Measurements from ENCODE around the gene SDC1.

DNA sequence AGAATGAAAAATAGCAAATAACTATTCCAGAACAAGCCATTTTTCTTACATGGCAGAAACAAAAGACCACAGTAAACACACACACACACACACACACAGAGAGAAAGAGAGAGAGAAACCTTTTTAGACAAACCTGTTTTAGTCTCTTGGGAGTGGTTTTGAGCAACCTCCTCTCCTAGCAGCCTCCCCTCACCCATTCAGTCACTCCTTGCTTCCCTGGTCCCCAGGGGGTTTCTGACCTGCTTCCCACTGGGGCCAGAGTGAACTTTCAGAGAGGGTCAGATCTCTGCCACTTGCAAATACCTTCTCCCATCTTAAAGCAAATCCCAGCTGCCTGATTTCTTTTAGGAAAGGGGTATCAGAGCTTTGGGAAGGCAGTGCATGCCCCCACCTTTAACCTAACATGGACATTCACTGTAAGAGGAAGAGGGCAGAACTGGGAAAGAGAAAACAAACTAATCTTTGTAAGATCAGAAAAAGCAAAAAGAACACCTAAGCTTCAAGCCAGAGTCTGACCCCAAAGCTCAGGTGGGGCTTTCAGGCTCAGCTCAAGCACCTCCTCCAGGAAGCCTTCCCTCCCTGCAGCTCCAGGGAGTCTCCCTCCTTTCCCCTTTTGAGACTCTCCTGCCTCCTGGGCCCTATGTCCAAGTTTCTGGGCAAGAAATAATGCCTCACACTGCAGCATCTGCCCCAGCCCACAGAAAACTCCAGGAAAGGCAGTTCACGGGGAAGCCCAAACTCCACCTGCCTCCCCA, 2.7 kb downstream of the SDC1 start:
- TF ChIP-seq, protein P1, sequence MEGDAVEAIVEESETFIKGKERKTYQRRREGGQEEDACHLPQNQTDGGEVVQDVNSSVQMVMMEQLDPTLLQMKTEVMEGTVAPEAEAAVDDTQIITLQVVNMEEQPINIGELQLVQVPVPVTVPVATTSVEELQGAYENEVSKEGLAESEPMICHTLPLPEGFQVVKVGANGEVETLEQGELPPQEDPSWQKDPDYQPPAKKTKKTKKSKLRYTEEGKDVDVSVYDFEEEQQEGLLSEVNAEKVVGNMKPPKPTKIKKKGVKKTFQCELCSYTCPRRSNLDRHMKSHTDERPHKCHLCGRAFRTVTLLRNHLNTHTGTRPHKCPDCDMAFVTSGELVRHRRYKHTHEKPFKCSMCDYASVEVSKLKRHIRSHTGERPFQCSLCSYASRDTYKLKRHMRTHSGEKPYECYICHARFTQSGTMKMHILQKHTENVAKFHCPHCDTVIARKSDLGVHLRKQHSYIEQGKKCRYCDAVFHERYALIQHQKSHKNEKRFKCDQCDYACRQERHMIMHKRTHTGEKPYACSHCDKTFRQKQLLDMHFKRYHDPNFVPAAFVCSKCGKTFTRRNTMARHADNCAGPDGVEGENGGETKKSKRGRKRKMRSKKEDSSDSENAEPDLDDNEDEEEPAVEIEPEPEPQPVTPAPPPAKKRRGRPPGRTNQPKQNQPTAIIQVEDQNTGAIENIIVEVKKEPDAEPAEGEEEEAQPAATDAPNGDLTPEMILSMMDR (IDR thresholded peaks at IDR 0.05; ENCODE audit: control extremely low read depth in 1 of 3, insufficient read depth in 1 of 3, low read depth in 1 of 3, low read length in 3 of 3): no peak
- no peak for TF ChIP-seq TCF12 (IDR thresholded peaks at IDR 0.05; ENCODE audit: low read depth, low read length)
- no peak for TF ChIP-seq YY1 (IDR thresholded peaks at IDR 0.05; ENCODE audit: low read depth, low read length)
- no peak for TF ChIP-seq BRCA1 (IDR thresholded peaks at IDR 0.05; ENCODE audit: low read depth, low read length)
- no peak for TF ChIP-seq POLR2A (IDR thresholded peaks at IDR 0.05; ENCODE audit: control extremely low read depth in 1 of 2, low read depth in 2 of 2, low read length in 2 of 2)
- no peak for TF ChIP-seq JUND (IDR thresholded peaks at IDR 0.05; ENCODE audit: low read length)
- TF ChIP-seq RAD21 (IDR thresholded peaks at IDR 0.05 in 1 of 2, conservative IDR thresholded peaks at IDR 0.05 in 1 of 2; ENCODE audit: low read depth in 2 of 2, low read length in 2 of 2): no peak
